ENCODE data around the gene NTNG1. TPM values are rescaled to one million over a fixed set of nuclear protein-coding genes. Genes with fewer than 3 reads are reported as not detected.

Gene NTNG1
- total RNA-seq, 1 donor from 2014 or later: 19.7 TPM

GRCh38 chr1:107450899-107451664 is 310.2 kb downstream of the NTNG1 start:
- no peaks in the 10 kb centered on the region for H3K27me3 Mint-ChIP-seq
- no peak overlapping the region for H3K4me3 Mint-ChIP-seq
- H3K9me3 Mint-ChIP-seq: no peaks in the 10 kb centered on the region
- DNase-seq (ENCODE audit: extremely low spot score, unreplicated experiment): no peak
- no peak overlapping the region for H3K27ac Mint-ChIP-seq
- peaks cover 3% of the 10 kb centered on the region for H3K36me3 Mint-ChIP-seq
- TF ChIP-seq CTCF (conservative IDR thresholded peaks at IDR 0.05): no peak
- peaks cover 16% of the 10 kb centered on the region for H3K4me1 Mint-ChIP-seq (ENCODE audit: unreplicated experiment)

GRCh38 chr1:107451715-107452114 is 310.9 kb downstream of the NTNG1 start:
- no peak overlapping the region for H3K4me3 Mint-ChIP-seq

GRCh38 chr1:107454791-107455190 is 314.0 kb downstream of the NTNG1 start:
- Mint-ChIP-seq H3K4me1 (ENCODE audit: unreplicated experiment) (peaks cover 14% of the 10 kb centered on the region), H3K27ac (no peak overlapping the region), H3K9me3 (no peaks in the 10 kb centered on the region), H3K27me3 (no peaks in the 10 kb centered on the region), H3K4me3 (no peak overlapping the region), H3K36me3 (peaks cover 3% of the 10 kb centered on the region)
- no peak for TF ChIP-seq CTCF (conservative IDR thresholded peaks at IDR 0.05)
- DNase-seq (ENCODE audit: extremely low spot score, unreplicated experiment): no peak

More at GRCh38 chr1:107451715-107452114, 310.9 kb downstream of the NTNG1 start:
- Mint-ChIP-seq H3K27me3 (no peaks in the 10 kb centered on the region), H3K4me1 (ENCODE audit: unreplicated experiment) (peaks cover 16% of the 10 kb centered on the region), H3K9me3 (no peaks in the 10 kb centered on the region), H3K27ac (no peak overlapping the region), H3K36me3 (peaks cover 3% of the 10 kb centered on the region)
- no peak for DNase-seq (ENCODE audit: extremely low spot score, unreplicated experiment)
- no peak for TF ChIP-seq CTCF (conservative IDR thresholded peaks at IDR 0.05)

GRCh38 chr1:107457989-107458388 is 317.1 kb downstream of the NTNG1 start:
- no peaks in the 10 kb centered on the region for H3K27me3 Mint-ChIP-seq
- H3K9me3 Mint-ChIP-seq: peaks cover 4% of the 10 kb centered on the region
- peaks cover 13% of the 10 kb centered on the region for H3K4me1 Mint-ChIP-seq (ENCODE audit: unreplicated experiment)
- no peak for DNase-seq (ENCODE audit: extremely low spot score, unreplicated experiment)
- peaks cover 3% of the 10 kb centered on the region for H3K36me3 Mint-ChIP-seq
- TF ChIP-seq CTCF (conservative IDR thresholded peaks at IDR 0.05): no peak
- no peak overlapping the region for H3K27ac Mint-ChIP-seq
- H3K4me3 Mint-ChIP-seq: no peak overlapping the region

GRCh38 chr1:107459204-107459904 is 318.5 kb downstream of the NTNG1 start:
- Mint-ChIP-seq H3K27ac (no peak overlapping the region), H3K4me1 (ENCODE audit: unreplicated experiment) (peaks cover 13% of the 10 kb centered on the region), H3K27me3 (no peaks in the 10 kb centered on the region), H3K9me3 (peaks cover 4% of the 10 kb centered on the region), H3K36me3 (peaks cover 3% of the 10 kb centered on the region), H3K4me3 (no peak overlapping the region)
- no peak for DNase-seq (ENCODE audit: extremely low spot score, unreplicated experiment)
- TF ChIP-seq CTCF (conservative IDR thresholded peaks at IDR 0.05): no peak
